ENCODE measurements around the gene ATG4A.

- no peak for TF ChIP-seq SIX5 (IDR thresholded peaks at IDR 0.05; ENCODE audit: low read depth, low read length)
- no peak for TF ChIP-seq EP300 (IDR thresholded peaks at IDR 0.05; ENCODE audit: borderline replicate concordance in 1 of 2, low read depth in 2 of 2, low read length in 2 of 2)
- no peak for TF ChIP-seq YY1 (IDR thresholded peaks at IDR 0.05; ENCODE audit: low read depth, low read length)
- TF ChIP-seq TCF12 (IDR thresholded peaks at IDR 0.05; ENCODE audit: low read depth, low read length), result no peak
- TF ChIP-seq RXRA (IDR thresholded peaks at IDR 0.05; ENCODE audit: insufficient read depth, low read depth, low read length), result no peak
- no peak for TF ChIP-seq CTCF (IDR thresholded peaks at IDR 0.05; ENCODE audit: control extremely low read depth in 1 of 3, insufficient read depth in 1 of 3, low read depth in 1 of 3, low read length in 3 of 3)
- TF ChIP-seq NRF1 (IDR thresholded peaks at IDR 0.05; ENCODE audit: low read depth, low read length), result no peak
- TF ChIP-seq KDM5A (IDR thresholded peaks at IDR 0.05; ENCODE audit: low read length), result no peak
- TF ChIP-seq SRF (IDR thresholded peaks at IDR 0.05; ENCODE audit: low read depth, low read length), result no peak
Measured at GRCh38 chrX:108070891-108071290, 20.7 kb upstream of the ATG4A start.

All from H1 (cell line).